ENCODE results near the gene PRSS21.

Gene PRSS21

DNA sequence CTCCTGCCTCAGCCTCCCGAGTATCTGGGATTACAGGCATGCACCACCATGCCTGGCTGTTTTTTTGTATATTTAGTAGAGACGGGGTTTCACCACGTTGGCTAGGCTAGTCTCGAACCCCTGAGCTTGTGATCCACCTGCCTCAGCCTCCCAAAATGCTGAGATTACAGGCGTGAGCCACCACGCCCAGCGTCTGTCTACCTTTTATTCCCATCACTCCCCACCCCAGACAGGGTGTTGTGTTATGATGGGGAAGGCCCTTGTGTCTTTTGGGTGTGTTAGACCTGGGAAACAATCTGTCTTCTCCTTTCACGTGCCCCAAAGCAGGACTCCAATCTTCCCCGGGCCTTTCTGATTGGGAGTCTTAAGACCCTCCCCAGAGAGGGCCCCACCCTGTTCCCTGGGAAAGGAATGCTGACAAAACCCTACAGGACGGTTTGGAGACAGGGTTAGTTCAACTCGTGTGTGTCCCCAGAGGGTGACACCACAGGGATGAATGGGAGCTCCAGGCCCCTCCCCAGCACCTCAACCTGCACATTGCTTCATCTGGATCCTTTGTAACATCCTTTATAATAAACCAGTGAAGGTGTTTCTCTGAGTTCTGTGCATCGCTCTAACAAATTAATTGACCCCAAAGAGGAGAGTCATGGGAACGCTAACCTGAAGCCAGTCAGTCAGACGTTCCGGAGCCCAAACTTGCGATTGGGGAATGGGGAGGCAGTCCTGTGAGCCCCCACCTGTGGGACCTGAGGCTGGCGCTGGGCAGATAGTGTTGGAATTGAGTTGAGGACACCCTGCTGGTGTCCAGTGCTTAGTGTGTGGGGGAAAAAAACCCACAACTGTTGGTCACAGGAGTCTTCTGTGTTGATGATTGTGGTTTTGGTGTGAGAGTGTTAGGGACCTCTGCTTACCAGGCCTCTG is 36.8 kb upstream of the PRSS21 start:
- no peak for DNase-seq

DNA sequence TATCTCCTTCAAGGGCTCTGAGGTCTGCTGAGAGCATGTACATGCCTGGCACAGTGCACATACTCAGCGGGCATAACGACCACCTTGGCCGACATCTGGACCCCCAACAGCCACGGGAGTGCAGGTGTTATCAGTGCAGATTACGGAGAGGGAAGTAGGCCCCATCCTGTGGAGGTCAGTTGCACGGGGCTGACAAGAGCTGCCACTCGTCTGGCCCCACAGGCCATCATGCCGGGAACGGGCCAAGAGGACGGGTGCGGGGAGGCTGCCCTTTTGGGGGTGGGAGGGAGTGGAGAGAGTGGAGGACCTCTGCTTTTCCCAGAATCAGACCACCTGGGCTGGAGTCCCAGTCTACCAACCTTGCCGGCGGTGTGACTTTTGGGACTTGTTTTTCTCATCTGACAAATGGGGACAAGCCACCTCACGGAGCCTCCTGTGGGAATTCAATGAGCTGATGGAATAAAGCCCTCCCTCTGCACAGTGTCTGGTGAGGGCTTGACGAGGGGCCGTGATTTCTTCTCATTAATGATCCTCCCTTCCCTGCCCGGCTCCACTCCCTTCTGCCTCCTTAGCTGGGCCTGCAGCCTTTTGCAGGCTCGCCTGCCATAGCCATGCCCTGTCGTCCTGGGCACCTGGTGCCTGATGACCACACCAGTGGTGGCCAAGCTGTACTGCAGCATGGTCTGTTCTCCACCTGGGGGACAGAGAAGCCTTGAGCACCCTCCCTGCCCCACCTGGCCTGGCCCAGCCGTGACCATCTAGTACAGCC is 34.3 kb upstream of the PRSS21 start:
- no peak overlapping the region for H3K27ac ChIP-seq (ENCODE audit: insufficient read depth, low read length, poor library complexity, severe bottlenecking)
- DNase-seq = no peak
- peaks cover 26% of the 10 kb centered on the region for H3K4me1 ChIP-seq (ENCODE audit: control insufficient read depth, insufficient read depth, low read length, poor library complexity, severe bottlenecking)
- no peaks in the 10 kb centered on the region for H3K9me3 ChIP-seq (ENCODE audit: control insufficient read depth, low read length)
- H3K27me3 ChIP-seq (replicated peaks; ENCODE audit: control insufficient read depth, insufficient read depth, low read length, poor library complexity, severe bottlenecking) = no peaks in the 10 kb centered on the region
- H3K4me3 ChIP-seq (ENCODE audit: insufficient read depth, low read depth, low read length, poor library complexity, severe bottlenecking) = no peak overlapping the region
- H3K36me3 ChIP-seq (ENCODE audit: control insufficient read depth, insufficient read depth, low read length) = no peaks in the 10 kb centered on the region

More for the DNA sequence above, 36.8 kb upstream of the PRSS21 start:
- no peak overlapping the region for H3K4me3 ChIP-seq (ENCODE audit: insufficient read depth, low read depth, low read length, poor library complexity, severe bottlenecking)
- no peaks in the 10 kb centered on the region for H3K9me3 ChIP-seq (ENCODE audit: control insufficient read depth, low read length)
- H3K27me3 ChIP-seq (replicated peaks; ENCODE audit: control insufficient read depth, insufficient read depth, low read length, poor library complexity, severe bottlenecking) = no peaks in the 10 kb centered on the region
- no peaks in the 10 kb centered on the region for H3K36me3 ChIP-seq (ENCODE audit: control insufficient read depth, insufficient read depth, low read length)
- H3K4me1 ChIP-seq (ENCODE audit: control insufficient read depth, insufficient read depth, low read length, poor library complexity, severe bottlenecking) = peaks cover 23% of the 10 kb centered on the region
- no peak overlapping the region for H3K27ac ChIP-seq (ENCODE audit: insufficient read depth, low read length, poor library complexity, severe bottlenecking)

DNA sequence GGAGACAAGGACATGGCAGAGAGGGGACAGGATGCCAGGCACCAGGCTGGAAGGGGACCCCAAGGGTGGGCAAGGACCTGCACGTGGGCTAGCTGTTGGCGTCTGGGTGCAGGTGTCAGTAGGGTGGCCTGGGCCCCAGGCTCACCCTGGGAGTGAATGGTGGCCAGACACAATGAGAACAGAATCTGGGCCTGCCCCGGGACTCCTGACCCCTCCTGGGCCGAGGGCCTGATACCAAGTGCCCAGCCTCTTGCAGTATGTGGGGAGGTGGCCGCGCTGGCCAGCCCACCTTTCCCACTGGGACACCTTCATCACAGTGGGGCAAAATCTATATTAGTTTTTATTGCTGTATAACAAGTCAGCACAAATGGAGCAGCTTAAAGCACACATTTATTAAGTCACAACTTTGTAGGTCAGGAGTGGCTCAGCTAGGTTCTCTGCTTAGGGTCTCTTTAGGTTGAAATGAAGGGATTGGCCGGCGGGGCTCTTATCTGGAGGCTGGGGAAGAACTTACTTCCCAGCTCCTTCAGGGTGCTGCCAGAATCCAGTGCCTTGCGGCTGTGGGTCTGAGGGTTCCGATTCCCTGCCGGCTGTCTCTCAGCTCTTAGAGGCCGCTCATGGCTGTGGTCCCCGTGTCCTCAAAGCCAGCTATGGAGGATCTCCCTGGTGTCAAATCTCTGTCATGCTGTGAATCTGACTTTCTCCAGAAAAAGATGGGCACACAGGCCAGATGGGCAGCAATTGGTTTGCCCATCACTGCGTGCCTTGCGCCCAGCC is 33.3 kb upstream of the PRSS21 start:
- no peak for DNase-seq
- Histone ChIP-seq H3K4me1 (ENCODE audit: control insufficient read depth, insufficient read depth, low read length, poor library complexity, severe bottlenecking) (peaks cover 18% of the 10 kb centered on the region), H3K27ac (ENCODE audit: insufficient read depth, low read length, poor library complexity, severe bottlenecking) (no peak overlapping the region), H3K4me3 (ENCODE audit: insufficient read depth, low read depth, low read length, poor library complexity, severe bottlenecking) (no peak overlapping the region), H3K36me3 (ENCODE audit: control insufficient read depth, insufficient read depth, low read length) (no peaks in the 10 kb centered on the region), H3K27me3 (replicated peaks; ENCODE audit: control insufficient read depth, insufficient read depth, low read length, poor library complexity, severe bottlenecking) (no peaks in the 10 kb centered on the region), H3K9me3 (ENCODE audit: control insufficient read depth, low read length) (no peaks in the 10 kb centered on the region)

DNA sequence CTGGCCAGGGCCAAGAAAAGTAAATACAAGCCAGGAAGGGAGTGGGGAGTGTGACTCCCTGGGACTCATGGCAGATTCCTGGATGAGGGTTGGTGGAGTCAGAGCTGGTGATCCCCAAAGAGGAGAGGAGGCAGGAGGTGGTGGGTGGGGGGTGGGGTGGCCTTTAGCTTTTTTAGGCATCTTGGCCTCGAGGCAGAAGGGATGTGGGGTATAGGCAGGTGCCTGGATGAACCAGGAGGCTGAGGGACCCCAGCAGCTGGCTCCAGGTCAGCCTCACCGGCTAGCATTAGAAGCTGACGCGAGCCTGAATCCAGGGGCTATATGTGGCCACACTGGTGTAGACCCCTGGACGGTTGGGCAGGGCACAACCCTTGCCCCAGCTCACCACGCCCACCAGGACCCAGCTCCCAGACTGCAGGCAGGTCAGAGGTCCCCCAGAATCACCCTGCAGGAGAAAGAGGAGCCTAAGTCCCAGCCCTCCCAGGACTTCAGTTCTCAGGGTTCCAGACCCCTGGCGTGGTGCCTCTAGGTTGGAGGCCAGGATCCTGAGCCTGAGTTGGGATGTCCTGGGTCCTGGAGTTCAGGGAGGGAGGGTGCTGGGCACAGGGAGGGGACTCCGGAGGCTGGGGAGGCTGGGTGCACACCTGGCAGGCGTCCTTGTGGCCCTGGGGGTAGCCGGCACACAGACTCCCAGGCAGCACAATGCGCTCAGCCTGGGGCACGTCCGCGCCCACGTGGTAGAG is 32.5 kb upstream of the PRSS21 start:
- Histone ChIP-seq H3K36me3 (ENCODE audit: control insufficient read depth, insufficient read depth, low read length) (no peaks in the 10 kb centered on the region), H3K4me1 (ENCODE audit: control insufficient read depth, insufficient read depth, low read length, poor library complexity, severe bottlenecking) (peaks cover 18% of the 10 kb centered on the region), H3K9me3 (ENCODE audit: control insufficient read depth, low read length) (no peaks in the 10 kb centered on the region), H3K27ac (ENCODE audit: insufficient read depth, low read length, poor library complexity, severe bottlenecking) (no peak overlapping the region), H3K27me3 (replicated peaks; ENCODE audit: control insufficient read depth, insufficient read depth, low read length, poor library complexity, severe bottlenecking) (no peaks in the 10 kb centered on the region), H3K4me3 (ENCODE audit: insufficient read depth, low read depth, low read length, poor library complexity, severe bottlenecking) (peak overlapping the region; percentile 66)
- no peak for DNase-seq

DNA sequence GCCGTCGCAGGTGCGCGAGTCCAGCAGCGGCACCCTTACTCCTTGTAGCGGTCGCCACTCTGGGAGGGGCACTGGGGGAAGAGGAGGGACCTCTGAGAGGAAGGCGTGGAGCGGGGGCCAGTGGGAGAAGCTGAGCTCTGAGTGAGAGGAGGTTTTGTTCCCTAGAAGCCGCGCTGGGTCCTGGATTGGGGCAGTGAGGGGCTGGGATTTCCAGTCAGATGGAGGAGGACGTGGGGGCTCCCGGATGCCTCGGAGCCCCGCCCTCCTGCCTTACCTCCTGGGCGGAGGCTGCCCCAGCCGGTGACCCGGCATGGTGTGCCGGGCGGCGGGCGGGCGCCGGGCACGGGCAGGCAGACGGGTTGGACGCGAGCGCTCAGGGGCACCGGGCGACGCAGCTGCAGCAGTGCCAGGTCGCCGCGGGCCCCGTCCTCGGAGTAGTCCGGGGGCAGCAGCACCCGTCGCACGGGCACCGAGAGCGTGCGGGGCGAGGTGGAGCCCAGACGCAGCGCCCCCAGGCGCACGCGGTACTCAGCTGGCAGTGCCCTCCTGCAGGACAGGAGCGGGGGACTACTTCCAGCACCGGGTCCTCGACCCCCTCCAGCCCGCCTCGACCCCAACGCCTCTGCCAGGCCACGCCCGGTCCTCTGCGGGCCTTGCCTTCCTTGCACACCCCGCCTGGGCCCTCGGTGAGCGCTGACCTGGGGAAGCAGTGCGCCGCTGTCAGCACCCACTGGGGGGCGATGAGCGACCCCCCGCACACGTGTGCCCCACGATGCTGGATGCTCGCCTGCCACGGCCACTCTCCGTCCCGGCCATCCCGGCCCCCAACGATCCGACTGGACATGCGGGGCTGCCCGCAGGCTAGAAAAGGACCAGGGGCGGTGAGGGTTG is 31.7 kb upstream of the PRSS21 start:
- DNase-seq = no peak
- H3K27me3 ChIP-seq (replicated peaks; ENCODE audit: control insufficient read depth, insufficient read depth, low read length, poor library complexity, severe bottlenecking) = no peaks in the 10 kb centered on the region
- no peaks in the 10 kb centered on the region for H3K36me3 ChIP-seq (ENCODE audit: control insufficient read depth, insufficient read depth, low read length)
- peak overlapping the region; percentile 13 for H3K27ac ChIP-seq (ENCODE audit: insufficient read depth, low read length, poor library complexity, severe bottlenecking)
- peaks cover 18% of the 10 kb centered on the region for H3K4me1 ChIP-seq (ENCODE audit: control insufficient read depth, insufficient read depth, low read length, poor library complexity, severe bottlenecking)
- no peaks in the 10 kb centered on the region for H3K9me3 ChIP-seq (ENCODE audit: control insufficient read depth, low read length)
- H3K4me3 ChIP-seq (ENCODE audit: insufficient read depth, low read depth, low read length, poor library complexity, severe bottlenecking) = peak overlapping the region; percentile 66

DNA sequence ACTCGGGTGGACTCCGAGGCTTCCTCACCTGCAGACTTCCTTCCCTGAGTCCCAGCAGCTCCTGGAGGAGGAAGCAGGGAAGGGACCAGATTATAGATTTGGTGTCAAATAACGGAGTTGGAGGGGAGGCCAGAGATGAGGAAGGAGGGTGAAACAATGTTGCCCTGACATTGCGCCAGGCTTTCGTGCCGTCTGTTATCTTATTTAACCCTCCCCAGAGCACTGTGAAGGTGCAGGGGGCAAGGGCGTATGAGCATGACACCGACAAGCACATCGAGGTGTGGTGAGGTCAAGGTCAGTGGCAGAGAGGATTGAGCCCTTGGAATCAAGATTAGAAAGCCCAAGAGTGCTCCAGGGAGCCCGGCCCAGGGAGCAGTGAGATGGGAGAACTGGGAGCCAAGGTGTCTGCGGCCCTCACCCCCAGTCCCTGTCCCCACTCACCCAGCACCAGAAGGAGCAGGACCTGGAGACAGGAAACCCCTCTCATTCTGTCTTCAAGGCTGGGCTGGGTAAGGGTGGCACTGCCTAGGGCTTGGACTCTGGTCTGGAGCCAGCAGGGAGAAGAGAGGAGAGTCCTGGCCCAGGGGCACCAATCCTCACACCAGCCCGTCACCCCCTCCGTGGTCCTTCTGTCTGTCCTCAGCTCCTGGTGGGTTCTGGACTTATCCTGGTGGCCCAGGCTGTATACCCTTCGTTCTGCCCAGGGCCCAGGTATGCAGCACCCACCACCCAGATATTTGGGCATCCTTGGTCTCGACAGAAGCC is 30.8 kb upstream of the PRSS21 start:
- no peaks in the 10 kb centered on the region for H3K27me3 ChIP-seq (replicated peaks; ENCODE audit: control insufficient read depth, insufficient read depth, low read length, poor library complexity, severe bottlenecking)
- H3K9me3 ChIP-seq (ENCODE audit: control insufficient read depth, low read length) = no peaks in the 10 kb centered on the region
- H3K36me3 ChIP-seq (ENCODE audit: control insufficient read depth, insufficient read depth, low read length) = no peaks in the 10 kb centered on the region
- DNase-seq = no peak
- peaks cover 18% of the 10 kb centered on the region for H3K4me1 ChIP-seq (ENCODE audit: control insufficient read depth, insufficient read depth, low read length, poor library complexity, severe bottlenecking)
- peak overlapping the region; percentile 66 for H3K4me3 ChIP-seq (ENCODE audit: insufficient read depth, low read depth, low read length, poor library complexity, severe bottlenecking)
- no peak overlapping the region for H3K27ac ChIP-seq (ENCODE audit: insufficient read depth, low read length, poor library complexity, severe bottlenecking)

DNA sequence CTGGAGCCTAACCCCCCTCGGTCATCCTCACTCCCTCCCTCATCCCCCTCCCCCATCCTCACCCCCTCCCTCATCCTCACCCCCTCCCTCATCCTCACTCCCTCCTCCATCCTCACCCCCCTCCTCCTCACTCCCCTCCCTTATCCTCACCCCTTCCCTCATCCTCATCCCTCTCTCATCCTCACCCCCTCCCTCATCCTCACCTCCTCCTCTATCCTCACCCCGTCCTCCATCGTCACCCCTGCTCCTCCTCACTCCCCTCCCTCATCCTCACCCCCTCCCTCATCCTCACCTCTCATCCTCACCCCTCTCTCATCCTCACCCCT is 30.2 kb upstream of the PRSS21 start:
- H3K9me3 ChIP-seq (ENCODE audit: control insufficient read depth, low read length) = no peaks in the 10 kb centered on the region
- no peak overlapping the region for H3K27ac ChIP-seq (ENCODE audit: insufficient read depth, low read length, poor library complexity, severe bottlenecking)
- no peaks in the 10 kb centered on the region for H3K36me3 ChIP-seq (ENCODE audit: control insufficient read depth, insufficient read depth, low read length)
- peaks cover 18% of the 10 kb centered on the region for H3K4me1 ChIP-seq (ENCODE audit: control insufficient read depth, insufficient read depth, low read length, poor library complexity, severe bottlenecking)
- H3K27me3 ChIP-seq (replicated peaks; ENCODE audit: control insufficient read depth, insufficient read depth, low read length, poor library complexity, severe bottlenecking) = no peaks in the 10 kb centered on the region
- H3K4me3 ChIP-seq (ENCODE audit: insufficient read depth, low read depth, low read length, poor library complexity, severe bottlenecking) = no peak overlapping the region
- no peak for DNase-seq

DNA sequence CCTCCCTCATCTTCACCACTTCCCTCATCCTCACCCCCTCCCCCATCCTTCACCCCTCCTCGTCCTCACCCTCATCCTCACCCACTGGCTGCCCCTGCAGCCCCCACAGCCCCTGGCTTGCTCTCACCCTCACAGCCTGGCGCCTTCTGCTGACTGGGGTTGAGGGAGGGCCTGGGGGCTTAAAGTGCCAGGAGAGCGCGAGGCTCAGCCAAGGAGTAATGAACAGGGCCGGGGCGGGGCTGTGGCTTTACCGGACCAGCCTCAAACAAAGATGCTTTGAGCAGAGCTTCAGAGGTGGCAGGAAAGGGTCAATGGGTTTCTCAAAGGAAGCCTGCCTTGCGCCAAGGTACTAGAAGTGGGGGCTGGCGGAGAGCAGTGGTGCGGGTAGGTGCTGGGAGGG is 29.6 kb upstream of the PRSS21 start, which contains the start of gene PRSS33:
Gene PRSS33 (minus strand): TSS at position 155 of the 400 bp plus-strand sequence. CDS start 1,013 bp downstream, outside the sequence.
- no peaks in the 10 kb centered on the region for H3K9me3 ChIP-seq (ENCODE audit: control insufficient read depth, low read length)
- H3K4me3 ChIP-seq (ENCODE audit: insufficient read depth, low read depth, low read length, poor library complexity, severe bottlenecking) = no peak within 1 kb of the TSS
- no peak within 1 kb of the TSS for H3K27ac ChIP-seq (ENCODE audit: insufficient read depth, low read length, poor library complexity, severe bottlenecking)
- no peak for DNase-seq
- no peaks in the 10 kb centered on the region for H3K27me3 ChIP-seq (replicated peaks; ENCODE audit: control insufficient read depth, insufficient read depth, low read length, poor library complexity, severe bottlenecking)
- peaks cover 18% of the 10 kb centered on the region for H3K4me1 ChIP-seq (ENCODE audit: control insufficient read depth, insufficient read depth, low read length, poor library complexity, severe bottlenecking)
- no peaks in the 10 kb centered on the region for H3K36me3 ChIP-seq (ENCODE audit: control insufficient read depth, insufficient read depth, low read length)
